Measurements from ENCODE around the gene BSCL2.
"Not testable (repeated sequence)": the region's sequence is repeated elsewhere in the genome, so short reads cannot be mapped to it uniquely, and the experiment has no call there.

Gene BSCL2

DNA sequence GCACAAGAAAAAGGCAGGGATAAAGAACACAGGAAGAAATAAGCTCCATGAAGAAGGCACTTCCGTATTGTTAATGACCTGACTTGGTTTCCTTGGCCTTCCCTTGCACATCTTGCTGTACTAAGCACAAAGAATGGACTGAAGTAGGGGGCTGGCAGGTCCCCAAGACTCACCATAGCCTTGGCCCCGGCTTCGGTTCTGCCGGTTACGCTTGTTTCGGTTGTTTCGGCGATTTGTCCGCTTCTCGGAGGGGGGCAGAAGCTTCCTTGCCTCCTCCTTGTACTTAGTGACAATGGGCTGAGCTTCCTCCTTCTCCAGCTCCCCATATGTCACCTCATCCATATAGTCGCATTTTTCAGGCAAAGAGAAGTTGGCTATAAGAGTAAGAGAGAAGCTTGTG, 9.6 kb upstream of the BSCL2 start:
- no peak for DNase-seq

DNA sequence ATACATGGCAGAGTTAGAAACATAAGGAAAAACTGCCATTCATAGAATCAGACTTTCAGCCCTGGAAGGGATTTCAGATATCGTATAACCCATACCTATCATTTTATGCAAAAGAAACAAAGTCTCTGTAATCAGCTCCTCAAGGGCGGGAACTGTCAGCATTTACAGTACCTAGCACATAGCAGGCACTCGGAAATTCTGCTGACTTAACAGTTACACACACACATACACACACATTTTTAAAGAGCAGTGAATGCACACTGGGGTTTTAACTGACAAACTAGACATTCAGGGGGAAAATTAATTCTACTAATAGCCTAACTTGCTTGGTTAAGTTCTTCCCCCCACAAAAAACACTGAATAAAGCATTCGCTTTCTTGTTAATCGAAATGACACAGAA, 9.0 kb upstream of the BSCL2 start:
- DNase-seq: no peak

DNA sequence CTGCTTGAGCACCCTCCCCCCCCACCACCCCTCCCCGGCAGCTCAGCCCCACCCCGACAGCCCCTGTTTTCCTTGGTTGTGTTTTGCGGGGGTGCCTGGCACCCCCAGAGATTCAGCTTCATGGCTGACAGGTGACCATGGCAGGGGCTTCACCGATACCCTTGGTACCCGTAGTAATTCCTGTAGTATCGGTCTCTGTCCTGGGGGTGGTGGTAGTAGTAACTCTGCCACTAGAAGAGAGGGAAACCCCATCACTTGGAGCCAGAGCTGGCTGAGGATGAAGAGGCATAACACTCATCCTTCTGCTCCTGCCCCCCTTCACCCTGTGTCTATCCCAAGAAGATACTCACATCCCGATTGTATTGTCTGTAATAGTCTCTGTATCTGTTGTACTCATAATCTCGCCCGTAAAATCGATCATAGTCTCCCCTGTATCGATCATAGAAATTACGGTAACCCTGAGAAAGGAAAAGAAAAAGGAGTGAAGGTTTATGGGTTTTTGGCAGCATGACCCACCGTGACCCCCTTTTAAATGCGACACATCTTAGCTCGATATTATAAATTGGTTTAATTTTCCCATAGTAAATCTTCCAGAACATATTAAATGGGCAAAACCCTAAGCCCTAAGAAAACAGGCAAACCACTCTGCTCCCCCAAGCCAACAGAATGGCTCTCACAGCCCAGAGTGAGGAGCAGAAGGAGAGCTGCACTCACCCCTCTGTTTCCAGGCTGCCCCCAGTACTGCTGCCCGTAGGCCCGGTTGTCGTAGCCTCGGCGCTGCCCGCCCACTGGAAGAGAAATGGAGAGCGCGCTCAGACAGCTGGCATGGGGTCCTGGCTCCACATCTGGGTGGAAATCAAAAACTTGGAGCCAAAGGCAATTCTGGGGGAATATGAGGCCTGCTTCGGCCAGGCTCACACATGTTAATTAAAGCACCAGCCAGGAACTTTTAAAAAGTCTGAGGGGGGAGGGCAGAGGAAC, 8.2 kb upstream of the BSCL2 start:
- DNase-seq: no peak

- no peak for DNase-seq
Observed at GRCh38 chr11:62713343-62713742, 6.1 kb upstream of the BSCL2 start.

- DNase-seq: no peak
Observed at GRCh38 chr11:62712861-62713260, 5.6 kb upstream of the BSCL2 start.

- DNase-seq: no peak
Observed at GRCh38 chr11:62712276-62712812, 5.1 kb upstream of the BSCL2 start.

DNA sequence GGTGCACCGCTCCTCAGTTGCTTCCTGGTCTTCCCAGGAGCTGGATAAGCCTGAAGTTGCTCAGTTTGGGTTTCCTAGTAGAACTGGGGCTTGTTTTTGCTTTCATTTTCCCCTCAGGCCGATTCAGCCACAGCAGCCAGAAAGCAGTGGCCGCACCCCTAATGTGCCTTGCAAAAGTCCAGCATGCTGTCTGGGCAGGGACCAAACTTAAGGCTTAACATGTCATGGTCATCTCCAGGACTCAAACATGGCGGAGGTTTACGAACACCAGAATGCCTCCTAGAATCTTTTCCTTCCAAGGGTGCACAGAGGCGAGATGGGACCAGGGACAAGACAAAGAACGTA, 2.7 kb upstream of the BSCL2 start:
- peak; percentile 82 for DNase-seq

DNA sequence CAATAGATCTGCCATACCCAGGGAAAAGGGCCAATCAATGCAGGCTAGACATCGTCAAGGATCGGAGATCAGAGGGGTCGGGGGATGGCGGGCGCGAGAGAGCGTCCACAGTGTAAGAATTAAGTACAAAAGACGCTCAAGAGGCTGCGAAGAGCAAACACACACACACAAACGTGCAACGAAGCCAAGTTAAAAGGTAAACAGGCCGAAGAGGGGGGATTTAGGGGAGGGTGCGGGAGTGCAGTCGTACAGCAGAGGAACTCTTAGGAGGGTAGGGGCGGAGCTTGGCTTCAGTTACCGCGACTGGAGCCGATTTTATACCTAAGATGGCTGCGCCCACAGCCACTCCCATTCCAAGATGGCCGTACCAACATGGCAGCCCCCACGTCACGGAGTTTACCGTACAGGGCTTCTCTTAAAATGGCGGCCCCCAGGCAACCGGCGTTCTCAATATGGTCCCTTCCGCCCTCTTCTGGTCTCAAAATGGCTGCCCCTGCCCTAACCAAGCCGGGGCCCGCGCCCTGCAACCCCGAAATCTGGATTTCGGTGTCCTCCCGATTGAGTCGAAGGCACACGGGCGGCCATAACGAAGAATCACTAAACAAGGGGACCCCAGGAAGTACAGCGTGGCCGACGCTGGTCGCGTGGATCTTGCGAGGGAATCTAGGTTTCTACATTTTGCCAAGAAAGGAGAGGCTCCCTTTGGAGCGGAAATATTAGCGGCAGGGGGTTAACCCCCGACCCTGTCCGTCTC, 2.2 kb upstream of the BSCL2 start:
- peak; percentile 99 for DNase-seq

DNA sequence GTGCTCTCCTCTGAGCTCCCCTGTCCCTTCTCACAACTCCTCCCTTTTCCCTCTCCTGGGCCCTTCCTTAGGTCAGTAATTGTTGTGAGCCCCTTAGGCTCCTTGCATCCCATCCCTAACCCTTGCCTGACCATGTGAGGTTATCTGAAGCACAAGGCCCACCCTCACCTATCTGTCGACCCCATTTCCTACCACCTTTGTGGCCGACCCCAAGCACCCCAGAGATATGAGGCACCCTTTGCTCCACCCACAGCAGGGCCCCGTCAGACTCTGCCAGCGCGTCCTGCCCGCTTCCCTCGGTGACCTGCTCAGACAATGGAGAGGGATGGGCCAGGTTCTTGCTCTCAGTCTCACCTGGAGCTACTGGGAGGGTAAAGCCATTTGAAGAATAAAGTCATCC, 1.6 kb upstream of the BSCL2 start:
- DNase-seq: no peak

DNA sequence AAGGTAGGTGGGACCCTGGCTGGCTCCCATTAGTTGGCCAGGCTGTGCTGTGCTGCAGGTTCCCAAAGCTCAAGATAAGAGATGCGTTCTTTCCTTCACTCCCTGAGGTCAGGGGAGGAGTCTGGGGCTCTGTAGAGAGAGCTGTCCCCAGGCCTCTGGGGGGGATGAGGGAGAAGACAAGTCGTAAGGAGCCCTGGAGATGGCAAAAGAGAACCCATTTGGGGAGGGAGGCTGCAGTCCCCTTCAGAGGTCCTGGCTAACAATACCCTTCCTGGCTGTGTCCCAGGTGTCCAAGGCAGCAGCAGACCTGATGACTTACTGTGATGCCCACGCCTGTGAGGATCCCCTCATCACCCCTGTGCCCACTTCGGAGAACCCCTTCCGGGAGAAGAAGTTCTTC, 1.2 kb upstream of the BSCL2 start:
- no peak for DNase-seq

DNA sequence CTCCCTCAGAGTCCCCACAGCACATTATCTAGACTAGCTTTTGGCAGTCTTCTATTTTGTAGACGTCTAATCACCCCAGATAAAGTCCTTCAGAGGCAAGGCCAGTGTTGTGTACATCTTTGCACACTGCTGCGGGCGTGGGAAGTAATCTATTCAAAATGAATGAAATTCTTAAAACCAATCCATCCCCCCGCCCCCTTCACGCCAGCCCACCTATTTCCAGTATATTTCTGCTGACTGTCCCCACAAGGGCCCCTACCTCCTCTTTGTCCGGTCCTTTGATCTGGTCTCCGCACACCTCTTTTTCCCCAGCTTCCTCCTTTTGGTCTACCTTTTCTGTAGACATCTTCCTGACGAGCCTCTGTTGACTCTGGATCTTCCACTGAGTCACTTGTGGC, 375 bp downstream of the BSCL2 start:
- DNase-seq: no peak

GRCh38 chr11:62705880-62706849, 1.1 kb downstream of the BSCL2 start:
- DNase-seq: peak; percentile 98

- DNase-seq: peak; percentile 45
Observed at GRCh38 chr11:62705413-62705812, 1.8 kb downstream of the BSCL2 start.

- DNase-seq: peak; percentile 43
Observed at GRCh38 chr11:62703921-62704320, 3.3 kb downstream of the BSCL2 start.

DNA sequence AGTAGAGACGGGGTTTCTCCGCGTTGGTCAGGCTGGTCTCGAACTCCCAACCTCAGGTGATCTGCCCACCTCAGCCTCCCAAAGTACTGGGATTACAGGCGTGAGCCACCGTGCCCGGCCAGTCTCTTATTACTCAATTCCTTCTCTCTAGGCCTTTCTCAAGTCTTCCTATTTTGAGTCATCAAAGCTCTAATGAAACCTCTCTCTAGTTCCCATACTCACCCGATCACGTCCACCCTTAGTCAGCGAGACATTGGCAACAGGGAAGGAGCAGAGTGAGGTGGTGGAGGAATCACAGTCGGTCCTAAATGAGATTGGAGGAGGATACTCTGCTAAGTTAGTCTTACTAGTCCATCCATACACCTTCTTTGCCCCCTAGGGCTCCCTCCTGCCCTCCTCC, 5.0 kb downstream of the BSCL2 start:
- peak; percentile 93 for DNase-seq

- DNase-seq: peak; percentile 87
Observed at GRCh38 chr11:62694455-62695167, 12.6 kb downstream of the BSCL2 start.

GRCh38 chr11:62693624-62694023, 13.6 kb downstream of the BSCL2 start:
- DNase-seq: not testable (repeated sequence)

- no peak for DNase-seq
Observed at GRCh38 chr11:62689421-62690183, 17.6 kb downstream of the BSCL2 start, which contains the start of gene LRRN4CL. LRRN4CL (minus strand) TSS chr11:62689530; CDS start chr11:62688508, 1,022 bp downstream.

DNA sequence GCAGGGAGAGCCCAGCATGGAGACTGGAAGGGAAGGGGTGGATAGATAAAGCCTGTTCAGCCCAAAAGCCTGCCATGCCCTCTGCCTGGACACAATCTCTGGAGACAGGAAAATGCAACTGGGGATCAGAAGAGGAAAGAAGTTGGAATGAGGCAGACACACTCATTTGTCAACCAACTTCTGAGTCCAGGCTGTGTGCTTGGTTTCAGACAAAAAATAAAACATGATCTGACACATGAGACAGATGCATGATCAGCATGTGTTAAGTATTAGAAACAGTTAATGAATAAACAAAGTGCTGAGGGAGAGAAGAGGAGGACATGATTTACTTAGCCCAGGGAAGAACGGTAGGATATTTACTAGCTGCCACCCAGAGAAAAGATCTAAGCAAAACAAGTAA, 18.7 kb downstream of the BSCL2 start:
- no peak for DNase-seq

DNA sequence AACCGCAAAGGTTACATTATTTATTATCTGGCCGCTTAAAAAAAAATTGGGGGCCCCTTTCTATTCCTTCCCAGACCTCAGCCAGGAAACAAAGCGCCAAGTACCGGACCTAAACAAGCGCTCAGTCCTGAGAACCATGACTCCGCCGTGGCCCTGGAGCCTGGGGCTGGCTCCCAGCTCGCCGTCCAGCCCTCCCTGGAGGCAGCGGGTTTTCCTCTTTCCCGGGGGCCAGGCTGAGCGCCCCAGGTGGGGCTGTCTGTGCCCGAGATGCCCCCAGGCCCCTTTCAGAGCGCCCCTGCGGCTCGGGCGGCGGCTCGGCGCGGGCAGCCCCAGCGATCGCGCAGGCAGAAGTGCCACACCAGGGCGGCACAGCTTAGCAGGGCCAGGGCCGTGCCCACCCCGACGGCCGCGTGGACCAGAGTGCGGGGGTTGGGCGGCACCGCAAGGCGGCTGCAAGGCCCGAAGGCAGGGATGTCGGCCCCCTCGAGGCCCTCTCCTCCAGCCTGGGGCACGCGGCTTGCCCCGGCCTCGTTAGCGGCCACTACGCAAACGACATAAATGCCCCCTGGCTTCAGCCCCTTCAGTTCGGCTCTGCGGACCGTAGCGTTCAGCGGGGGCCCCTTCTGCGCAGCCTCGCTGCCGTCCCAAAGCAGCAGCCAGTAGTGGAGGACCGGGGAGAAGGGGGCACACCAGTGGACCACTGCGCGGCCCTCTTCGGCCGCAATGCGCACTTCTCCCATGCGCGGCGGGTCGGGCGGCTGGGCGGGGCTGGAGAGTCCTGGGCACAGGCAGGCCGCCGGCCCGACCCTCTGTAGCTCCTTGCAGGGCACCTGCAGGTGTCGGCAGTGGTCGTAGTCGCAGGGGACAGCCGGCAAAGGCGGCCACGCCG, 19.5 kb downstream of the BSCL2 start:
- no peak for DNase-seq
